ENCODE results near the gene RHOF.

DNA sequence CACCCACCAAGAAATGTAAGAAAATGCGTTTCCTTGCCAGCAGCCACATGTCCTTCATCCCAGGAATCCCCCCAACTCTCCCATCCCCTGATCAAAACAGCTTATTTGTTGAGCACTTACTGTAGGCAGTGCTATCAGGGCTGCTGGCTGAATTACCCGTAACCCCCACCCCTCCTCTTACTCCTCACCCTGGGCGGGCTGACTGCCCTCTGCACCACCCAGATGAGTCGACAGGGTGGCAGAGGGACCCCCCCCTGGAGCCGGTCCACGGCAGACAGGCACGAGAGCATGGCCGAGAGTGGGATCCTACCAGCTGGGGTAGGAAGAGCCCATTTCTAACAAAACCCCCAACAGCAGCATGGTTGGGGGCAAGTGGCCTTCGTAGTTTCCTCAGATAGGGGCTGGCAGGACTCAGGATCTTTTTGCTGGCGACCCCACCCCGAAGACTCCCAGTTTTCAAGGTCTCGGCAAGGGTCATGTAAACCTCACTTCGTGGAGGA lies 1.1 kb upstream of the RHOF start:
- TF ChIP-seq, protein P1, sequence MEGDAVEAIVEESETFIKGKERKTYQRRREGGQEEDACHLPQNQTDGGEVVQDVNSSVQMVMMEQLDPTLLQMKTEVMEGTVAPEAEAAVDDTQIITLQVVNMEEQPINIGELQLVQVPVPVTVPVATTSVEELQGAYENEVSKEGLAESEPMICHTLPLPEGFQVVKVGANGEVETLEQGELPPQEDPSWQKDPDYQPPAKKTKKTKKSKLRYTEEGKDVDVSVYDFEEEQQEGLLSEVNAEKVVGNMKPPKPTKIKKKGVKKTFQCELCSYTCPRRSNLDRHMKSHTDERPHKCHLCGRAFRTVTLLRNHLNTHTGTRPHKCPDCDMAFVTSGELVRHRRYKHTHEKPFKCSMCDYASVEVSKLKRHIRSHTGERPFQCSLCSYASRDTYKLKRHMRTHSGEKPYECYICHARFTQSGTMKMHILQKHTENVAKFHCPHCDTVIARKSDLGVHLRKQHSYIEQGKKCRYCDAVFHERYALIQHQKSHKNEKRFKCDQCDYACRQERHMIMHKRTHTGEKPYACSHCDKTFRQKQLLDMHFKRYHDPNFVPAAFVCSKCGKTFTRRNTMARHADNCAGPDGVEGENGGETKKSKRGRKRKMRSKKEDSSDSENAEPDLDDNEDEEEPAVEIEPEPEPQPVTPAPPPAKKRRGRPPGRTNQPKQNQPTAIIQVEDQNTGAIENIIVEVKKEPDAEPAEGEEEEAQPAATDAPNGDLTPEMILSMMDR (IDR thresholded peaks at IDR 0.05): no peak
- no peak for TF ChIP-seq POLR2A (IDR thresholded peaks at IDR 0.05)

Measured in esophagus squamous epithelium (tissue), 4 donors.